NCI-H1092 treated with DMSO at 0.1 percent for 48 hours (cell line): ENCODE results near the gene NUCB2.
A peak's percentile ranks its signal among the peaks of the same experiment; 100 is the strongest.

Source experiments
- DNase-seq: peaks from one replicate; lab custom pipeline; 2025; lab: John Stamatoyannopoulos, UW

Gene NUCB2

GRCh38 chr11:17268902-17269301 is 7.6 kb upstream of the NUCB2 start:
- DNase-seq, result no peak

- DNase-seq, result no peak
Measured at GRCh38 chr11:17272801-17273200, 3.7 kb upstream of the NUCB2 start.

GRCh38 chr11:17273211-17273610 is 3.3 kb upstream of the NUCB2 start:
- DNase-seq, result no peak

- DNase-seq, result no peak
Measured at GRCh38 chr11:17273668-17274282, 2.8 kb upstream of the NUCB2 start.

GRCh38 chr11:17275400-17276235 is 921 bp upstream of the NUCB2 start:
- no peak for DNase-seq

- DNase-seq, result peak; percentile 76
Measured at GRCh38 chr11:17277024-17277584, 565 bp downstream of the NUCB2 start.

GRCh38 chr11:17280494-17281127 is 4.1 kb downstream of the NUCB2 start:
- DNase-seq, result no peak

GRCh38 chr11:17286332-17286731 is 9.8 kb downstream of the NUCB2 start:
- no peak for DNase-seq

GRCh38 chr11:17287058-17287457 is 10.5 kb downstream of the NUCB2 start:
- no peak for DNase-seq

- DNase-seq, result no peak
Measured at GRCh38 chr11:17291710-17292109, 15.2 kb downstream of the NUCB2 start.

- no peak for DNase-seq
Measured at GRCh38 chr11:17293311-17293710, 16.8 kb downstream of the NUCB2 start.

GRCh38 chr11:17294033-17294432 is 17.5 kb downstream of the NUCB2 start:
- DNase-seq, result no peak

- DNase-seq, result no peak
Measured at GRCh38 chr11:17296852-17297559, 20.5 kb downstream of the NUCB2 start.

GRCh38 chr11:17298302-17298701 is 21.8 kb downstream of the NUCB2 start:
- no peak for DNase-seq

GRCh38 chr11:17300372-17300771 is 23.8 kb downstream of the NUCB2 start:
- DNase-seq, result no peak

GRCh38 chr11:17313349-17314231 is 37.1 kb downstream of the NUCB2 start:
- DNase-seq, result no peak

- no peak for DNase-seq
Measured at GRCh38 chr11:17314232-17314547, 37.7 kb downstream of the NUCB2 start.

- no peak for DNase-seq
Measured at GRCh38 chr11:17314904-17315426, 38.4 kb downstream of the NUCB2 start.

GRCh38 chr11:17328871-17329494 is 52.4 kb downstream of the NUCB2 start:
- peak; percentile 22 for DNase-seq

GRCh38 chr11:17331669-17332068 is 55.1 kb downstream of the NUCB2 start:
- no peak for DNase-seq
